ENCODE results near the gene COQ4.

Gene COQ4

DNA sequence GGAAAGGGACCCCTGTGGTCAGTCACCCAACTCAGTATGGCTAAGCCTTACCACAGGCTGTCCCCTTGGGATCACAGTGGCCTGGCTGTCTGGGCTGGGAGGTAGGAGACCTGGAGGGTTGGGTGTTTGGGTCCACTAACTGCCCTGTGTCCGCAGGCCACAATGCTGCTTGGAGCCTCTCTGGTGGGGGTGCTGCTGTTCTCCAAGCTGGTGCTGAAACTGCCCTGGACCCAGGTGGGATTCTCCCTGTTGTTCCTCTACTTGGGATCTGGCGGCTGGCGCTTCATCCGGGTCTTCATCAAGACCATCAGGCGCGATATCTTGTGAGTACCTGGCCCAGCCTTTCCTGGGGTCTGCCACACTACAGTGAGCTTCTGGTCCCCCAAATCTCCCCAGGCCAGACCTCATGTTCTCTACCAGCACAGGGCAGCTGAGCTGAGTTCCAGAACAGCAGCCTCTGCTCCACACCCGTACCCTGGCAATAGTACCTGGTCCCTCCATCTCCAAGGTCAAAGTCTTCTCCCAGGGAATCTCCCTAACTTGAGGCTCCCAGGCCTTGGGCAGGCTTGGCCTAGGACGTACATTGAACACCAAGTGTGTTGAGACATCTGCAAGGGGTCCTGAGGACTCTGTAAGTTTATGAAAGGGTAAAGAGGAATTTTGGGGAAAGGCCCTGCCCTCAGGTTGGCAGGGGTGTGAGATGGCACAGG lies 20.5 kb downstream of the COQ4 start:
- DNase-seq: no peak

DNA sequence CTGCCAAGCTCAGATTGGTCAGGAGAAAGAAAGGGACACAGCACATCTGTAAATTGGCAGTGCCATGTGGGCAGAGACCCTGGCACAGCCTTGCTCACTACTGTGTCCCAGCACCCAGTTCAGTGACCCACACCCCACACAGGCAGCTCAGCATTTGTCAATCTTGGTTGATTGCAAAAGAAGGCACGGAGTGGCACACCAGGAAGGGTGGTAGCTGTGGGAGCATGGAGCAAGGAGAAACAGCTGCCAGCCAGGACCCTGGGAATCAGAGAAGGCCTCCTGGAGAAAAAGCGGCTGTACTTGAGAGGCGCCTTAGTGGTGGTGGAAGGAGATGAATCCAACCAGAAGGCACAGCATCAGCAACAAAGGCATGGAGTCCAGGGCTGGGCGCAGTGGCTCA lies 21.2 kb downstream of the COQ4 start:
- no peak for DNase-seq

DNA sequence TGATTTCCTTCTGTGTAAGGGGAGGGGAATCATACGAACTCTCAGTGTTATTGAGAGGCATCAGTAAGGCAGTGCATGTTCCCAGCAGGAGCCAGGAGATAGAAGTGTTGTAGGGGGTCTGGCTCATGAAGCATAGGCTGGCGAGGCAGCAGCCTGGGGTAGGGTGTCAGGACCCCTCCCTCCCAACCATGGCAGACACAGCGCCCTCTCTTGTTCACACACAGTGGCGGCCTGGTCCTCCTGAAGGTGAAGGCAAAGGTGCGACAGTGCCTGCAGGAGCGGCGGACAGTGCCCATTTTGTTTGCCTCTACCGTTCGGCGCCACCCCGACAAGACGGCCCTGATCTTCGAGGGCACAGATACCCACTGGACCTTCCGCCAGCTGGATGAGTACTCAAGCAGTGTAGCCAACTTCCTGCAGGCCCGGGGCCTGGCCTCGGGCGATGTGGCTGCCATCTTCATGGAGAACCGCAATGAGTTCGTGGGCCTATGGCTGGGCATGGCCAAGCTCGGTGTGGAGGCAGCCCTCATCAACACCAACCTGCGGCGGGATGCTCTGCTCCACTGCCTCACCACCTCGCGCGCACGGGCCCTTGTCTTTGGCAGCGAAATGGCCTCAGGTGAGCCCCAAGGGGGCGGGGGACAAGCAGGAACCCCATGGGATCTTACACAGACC lies 22.4 kb downstream of the COQ4 start:
- DNase-seq: no peak

DNA sequence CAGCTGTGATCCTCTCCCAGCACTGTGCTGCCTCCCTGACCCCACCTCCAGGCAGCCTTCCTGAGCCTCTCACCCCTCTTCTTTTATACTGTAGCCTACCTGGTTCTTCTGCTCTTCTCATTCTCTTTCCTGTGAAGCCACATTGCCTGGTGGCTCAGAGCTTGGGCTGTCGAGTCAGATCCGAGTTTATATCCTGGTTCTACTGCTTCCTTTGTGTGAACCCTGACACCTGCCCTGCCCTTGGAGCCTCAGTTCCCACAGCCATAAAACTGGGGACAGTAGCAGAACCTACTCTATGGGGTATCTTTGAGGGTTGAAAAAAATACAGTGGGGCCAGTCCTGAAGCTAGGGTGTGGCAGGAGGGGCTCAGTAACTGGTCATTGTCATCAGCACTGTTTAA lies 26.5 kb downstream of the COQ4 start:
- no peak for DNase-seq

DNA sequence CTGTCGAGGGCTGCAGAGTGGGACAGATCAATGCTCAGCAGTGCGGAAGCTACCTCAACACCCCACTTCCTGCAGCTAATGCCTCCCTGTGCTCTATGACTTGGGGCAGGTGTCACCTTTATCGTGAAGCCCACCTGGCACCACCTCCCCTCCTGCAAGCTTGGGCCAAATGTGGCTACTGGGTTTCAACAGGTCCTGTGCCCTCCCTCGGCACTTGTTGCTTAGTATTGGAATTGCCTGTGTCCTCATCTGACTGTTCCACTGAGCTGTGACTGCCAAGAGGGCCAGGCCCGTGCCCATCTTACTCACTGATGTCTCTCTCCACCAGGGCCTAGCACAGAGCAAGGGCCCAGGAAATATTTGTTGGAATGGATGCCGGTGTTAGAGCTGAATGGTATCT lies 27.1 kb downstream of the COQ4 start:
- DNase-seq: no peak

DNA sequence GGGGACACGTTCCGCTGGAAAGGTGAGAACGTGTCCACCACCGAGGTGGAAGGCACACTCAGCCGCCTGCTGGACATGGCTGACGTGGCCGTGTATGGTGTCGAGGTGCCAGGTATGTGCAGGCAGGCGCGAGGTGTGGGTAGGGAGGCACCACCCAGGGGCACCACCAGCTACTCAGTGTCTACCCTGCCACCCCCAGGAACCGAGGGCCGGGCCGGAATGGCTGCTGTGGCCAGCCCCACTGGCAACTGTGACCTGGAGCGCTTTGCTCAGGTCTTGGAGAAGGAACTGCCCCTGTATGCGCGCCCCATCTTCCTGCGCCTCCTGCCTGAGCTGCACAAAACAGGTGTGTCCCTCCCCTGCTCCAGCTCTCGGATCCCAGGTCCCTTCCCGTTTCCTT lies 32.8 kb downstream of the COQ4 start:
- DNase-seq: no peak

DNA sequence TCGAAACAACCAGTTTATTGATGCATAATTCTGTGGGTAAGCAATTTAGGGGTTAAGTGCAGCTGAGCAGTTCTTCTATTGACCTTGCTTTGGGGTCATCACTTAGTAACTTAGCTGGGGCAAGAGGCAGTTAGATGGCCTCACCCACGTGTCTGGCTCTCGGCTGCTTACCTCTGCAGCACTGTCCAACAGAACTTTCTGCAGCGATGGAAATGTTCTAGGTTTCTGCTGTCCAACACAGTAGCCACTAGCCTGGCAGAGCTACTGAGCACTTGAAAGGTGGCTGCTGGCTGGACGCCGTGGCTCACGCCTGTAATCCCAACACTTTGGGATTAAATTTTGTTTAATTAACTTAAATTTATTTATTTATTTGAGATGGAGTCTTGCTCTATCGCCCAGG lies 35.5 kb downstream of the COQ4 start:
- no peak for DNase-seq

DNA sequence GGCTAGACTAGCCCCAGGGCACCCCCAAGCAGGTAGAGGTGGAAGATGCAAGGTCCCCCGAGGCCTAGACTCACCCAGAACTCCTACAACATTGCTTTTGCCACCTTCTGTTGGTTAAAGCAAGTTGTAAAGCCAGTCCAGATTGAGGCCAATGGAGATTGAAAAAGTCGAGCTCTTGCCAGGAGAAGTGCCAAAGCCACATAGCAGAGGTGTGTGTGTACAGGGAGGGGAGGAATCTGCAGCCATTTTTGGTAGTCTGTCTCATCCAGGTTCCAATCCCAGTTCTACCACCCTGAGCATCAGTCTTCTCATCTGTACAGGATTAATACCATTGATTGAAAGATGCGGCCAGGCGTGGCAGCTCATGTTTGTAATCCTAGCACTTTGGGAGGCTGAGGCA lies 36.2 kb downstream of the COQ4 start:
- no peak for DNase-seq

DNA sequence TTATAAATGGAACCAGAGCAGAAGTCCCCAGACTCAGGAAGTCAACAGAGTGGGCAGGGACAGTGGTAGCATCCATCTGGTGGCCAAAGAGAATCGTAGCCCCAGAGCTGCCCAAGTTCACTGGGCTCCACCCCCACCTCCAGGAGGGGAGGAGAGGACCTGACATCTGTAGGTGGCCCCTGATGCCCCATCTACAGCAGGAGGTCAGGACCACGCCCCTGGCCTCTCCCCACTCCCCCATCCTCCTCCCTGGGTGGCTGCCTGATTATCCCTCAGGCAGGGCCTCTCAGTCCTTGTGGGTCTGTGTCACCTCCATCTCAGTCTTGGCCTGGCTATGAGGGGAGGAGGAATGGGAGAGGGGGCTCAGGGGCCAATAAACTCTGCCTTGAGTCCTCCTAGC lies 38.2 kb downstream of the COQ4 start:
- DNase-seq: no peak

DNA sequence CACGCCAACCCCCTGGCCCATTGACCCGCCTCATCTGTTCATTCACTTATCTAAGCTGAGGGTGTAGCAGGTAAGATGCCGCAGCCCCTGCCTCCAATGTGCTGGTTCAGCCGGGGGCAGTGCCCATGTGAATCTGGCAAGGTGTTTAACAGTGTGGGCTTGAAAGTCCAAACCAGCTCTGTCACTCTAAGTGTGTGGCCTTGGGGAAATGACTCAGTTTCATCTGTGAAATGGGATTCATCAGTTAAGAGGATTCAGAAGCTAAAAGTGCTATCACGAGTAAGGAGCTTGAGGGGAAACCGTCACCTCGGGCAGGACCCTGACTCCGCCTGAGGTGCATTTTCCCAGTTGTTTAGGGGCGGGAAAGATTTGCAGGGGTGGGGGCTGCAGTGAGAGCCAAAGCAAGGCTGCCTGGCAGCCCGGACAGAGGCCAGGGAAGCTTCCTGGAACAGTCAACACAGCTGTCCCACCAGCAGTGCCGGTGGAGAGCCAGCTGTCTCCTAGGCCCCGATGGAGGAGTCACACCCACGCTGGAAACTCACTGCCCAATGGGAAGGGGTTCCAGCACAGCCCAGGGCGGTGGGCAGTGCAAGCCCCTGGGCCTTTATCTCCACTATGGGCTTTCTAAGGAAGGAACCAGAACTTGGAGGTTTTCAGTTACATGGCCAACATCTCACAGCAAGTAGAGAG lies 38.8 kb downstream of the COQ4 start:
- DNase-seq: no peak

DNA sequence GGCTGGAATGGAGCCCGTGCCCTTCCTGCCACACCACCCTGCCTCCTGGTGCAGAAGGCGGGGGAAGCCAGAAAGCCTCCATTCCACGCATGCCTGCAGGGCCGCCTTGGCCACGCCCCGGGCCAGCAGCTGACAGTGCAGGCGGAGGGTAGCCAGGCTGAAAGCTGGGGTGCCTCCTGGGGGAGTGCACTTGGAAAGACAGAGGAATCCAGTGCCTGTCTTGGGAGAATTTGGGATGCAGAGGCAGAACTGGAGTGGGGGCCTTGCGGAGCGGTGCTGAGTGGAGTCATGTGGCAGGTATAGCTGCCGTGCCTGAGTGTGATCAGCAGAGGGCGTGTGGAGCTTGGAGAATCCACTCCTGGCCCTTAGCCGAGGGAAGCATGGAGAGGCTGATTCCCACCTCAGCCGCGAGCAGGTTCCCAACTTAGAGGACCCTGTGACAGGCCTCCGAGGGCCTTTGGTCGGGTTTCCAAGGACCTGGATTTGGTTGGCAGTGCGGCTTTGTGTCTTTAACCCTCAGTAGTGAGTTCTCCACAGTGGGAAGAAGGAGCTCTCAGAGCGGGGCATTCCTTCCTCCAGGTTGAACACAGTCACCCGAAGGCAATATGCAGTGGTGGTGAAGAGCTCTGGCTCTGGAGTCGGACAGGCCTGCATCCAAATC lies 39.5 kb downstream of the COQ4 start:
- peak; percentile 92 for DNase-seq

DNA sequence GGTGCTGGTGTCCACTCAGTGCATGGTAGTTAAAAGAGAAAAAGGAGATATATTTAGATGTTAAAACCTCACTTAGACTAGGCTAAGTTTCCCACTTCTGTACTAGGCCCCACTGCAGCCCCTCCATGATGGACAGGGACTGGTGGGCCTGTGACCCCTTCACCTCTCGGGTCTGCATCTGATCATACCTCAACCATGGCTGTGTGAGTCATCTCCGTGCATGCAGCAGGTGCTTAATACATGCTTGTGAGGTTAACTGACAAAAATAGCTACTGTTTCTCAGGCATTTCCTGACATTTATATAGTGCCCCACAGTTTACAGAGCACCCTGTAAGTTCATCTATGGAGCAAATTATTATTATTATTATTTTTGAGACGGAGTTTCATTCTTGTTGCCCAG lies 40.1 kb downstream of the COQ4 start:
- no peak for DNase-seq

DNA sequence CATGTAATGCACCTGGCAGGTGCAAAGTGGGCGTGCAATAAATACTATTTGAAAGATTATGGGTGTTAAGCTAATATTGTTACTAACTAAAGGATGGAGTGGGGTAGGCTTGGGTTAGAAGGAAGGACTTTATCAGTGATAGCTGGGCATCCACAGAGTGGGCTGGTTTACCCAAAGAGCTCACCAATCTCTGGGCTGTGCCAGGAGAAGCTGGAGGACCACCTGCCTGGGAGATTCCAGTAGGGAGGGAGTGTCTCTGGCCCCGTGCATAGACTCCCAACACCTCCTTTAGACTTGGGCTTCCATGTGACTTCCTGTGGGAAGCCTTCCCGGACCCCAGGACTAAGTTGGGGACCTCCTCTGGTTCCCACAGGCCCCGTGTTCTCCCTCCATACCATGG lies 42.9 kb downstream of the COQ4 start:
- no peak for DNase-seq

DNA sequence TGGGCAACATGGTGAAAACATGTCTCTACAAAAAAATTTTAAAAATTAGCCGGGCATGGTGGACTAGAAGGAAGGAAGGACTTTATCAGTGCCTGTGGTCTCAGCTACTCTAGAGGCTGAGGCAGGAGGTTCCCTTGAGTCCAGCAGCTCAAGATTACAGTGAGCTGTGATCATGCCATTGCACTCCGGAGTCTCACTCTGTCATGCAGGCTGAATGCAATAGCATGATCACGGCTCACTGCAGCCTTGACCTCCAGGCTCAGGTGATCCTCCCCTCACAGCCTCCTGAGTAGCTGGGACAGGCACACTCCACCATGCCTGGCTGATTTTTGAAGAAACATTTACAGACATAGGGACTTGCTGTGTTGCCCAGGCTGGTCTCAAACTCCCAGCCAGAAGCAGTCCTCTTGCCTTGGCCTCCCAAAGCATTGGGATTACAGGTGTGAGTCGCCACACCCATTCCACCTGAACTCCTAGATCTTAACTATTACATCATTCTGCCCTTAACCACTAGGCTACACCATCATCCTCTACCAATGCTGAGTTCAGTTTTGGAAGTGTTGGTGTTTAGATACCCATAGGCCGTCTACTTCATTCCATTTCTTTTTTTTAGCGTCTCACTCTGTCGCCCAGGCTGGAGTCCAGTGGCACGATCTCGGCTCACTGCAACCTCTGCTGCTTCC lies 46.5 kb downstream of the COQ4 start:
- no peak for DNase-seq

DNA sequence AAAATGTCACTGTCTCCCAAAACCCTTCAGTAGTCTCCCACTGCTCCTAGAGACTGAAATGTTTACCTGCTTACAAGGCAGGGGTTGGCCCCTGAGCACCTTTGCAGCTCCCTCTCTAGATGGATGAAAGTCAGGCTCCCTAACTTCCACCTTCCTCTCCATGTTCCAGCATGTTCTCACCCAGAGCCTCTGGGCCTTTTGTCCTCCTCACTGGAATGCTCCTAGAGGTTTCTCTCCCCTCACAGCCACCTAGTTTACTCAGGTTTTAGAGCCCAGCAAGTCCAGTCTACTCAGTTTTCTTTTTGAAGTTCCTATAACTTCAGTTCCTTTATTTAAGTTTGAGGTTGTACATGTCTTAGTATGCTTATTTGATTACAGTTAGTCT lies 47.7 kb downstream of the COQ4 start:
- DNase-seq: no peak

DNA sequence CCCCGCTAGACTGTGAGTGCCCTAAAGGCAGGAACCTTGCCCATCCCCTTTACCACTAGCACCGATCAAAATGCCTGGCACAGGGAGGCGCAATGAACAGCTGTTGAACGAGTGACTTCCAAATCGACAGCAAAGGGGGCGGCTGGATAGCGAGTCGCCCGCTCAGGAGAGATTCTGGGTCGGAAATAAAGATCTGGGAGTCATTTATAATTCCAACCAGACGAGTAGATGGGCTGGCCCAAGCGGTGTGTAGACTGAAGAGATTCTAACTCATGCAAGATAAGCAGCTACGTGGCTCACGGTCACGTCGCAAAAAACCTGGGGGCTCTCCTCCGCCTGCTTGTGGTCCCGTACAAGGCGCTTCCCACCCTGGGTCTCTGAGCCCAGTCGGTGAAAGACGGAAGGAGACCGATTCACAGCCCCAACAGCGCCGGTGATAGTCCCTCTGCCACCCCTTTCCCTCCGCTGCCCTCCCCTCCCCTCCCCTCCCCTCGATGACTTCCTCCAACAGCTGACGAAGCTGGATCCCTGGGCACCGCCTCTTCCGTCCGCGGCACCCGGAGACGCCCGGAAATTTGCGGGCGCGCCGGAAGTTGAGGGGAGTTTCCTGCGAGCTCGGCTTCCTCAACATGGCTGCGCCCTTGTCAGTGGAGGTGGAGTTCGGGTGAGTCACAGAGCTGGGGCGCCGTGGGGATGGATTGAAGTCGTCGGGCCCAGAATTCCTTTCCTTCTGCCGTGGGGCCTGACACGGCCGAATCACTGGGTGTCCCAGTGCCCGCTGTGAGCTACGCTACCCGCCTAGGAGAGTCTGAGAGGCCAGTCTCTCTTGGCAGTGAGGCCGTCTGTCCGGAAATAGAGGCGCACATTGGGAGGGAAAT lies 48.4 kb downstream of the COQ4 start, which contains the start of gene URM1:
URM1 (plus strand) TSS at position 623 of the 878 bp plus-strand sequence; CDS start at position 630, 7 bp downstream.
- DNase-seq: peak; percentile 98

DNA sequence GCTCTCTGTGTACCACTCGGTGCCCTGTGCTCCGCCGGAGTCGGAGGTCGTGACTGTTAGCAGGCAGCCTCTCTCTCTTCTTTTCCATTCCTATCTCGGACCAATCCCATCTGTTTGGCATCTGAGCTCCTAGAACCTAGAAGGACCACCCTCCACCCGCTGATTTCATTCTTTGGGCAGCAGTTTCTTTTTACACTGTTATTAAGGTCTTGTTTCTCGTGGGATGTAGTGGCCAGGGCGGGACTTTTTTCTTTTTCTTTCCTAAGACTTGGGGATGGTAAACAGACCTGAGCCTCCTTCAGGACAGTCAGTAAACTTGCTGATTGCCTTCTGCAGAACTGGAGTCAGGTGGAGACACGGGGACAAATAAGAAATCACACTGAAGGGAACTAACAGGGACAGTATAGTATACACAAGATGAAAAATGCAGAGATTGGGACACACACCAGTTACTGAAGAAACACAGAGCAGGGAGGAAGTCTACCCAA lies 49.0 kb downstream of the COQ4 start:
- no peak for DNase-seq

DNA sequence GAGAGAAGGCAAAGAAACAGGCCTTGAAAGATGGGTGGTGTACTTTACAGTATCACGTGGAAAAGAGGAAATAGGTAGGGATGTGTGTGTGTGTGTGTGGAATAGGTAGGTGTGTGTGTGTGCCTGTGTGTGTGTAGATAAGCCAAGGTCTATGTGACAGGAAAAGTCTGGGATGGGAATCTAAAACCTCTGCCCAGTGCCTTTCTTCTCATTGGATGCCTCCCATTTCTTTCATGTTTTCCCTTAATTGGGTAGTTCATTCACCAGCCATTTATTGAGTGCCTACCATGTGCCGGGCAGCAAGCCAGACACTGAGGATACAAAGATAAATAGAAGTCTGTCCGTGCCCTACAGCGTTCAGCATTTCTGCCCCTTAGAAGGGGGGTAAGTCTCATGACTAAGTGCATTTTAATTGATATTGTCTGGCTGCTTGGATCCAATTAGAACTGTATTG lies 49.6 kb downstream of the COQ4 start:
- no peak for DNase-seq

DNA sequence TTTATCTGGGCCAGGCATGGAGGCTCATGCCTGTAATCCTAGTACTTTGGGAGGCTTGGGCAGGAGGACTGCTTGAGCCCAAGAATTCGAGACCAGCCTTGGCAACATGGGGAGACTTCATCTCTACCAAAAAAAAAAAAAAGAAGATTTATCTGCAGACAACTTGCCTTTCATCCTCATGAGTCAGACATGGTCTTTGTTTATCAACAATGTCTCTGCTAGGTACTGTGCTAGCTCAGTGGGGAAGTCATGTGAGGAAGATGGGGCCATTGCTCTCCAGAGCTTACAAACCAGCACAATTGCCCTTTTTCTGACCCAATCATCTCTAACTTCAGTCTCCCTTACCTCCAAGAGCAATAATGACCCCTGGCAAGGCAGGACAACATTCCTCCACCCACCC lies 50.1 kb downstream of the COQ4 start:
- DNase-seq: no peak

DNA sequence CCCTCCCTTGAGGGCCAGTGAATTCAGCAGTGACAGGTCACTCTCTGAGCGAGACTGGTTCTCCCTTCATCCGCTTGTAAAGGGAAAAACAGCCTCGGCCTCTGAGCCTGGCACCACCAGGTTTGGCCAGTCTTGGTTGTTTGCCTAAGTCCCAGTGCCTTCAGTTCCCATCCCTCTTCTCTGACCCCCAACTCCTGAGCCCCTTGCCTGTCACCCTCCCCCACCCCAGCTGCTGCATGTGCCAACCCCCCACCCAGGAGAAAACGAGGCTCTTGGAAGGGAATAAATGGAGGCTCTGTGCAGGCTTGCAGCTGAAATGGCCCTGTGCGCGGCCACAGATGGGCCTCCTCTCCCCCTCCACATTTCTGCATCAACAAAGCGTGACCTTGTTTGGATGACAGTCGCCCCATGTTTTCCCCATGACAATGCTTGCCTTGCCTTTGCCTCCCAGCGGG lies 51.6 kb downstream of the COQ4 start:
- no peak for DNase-seq

DNA sequence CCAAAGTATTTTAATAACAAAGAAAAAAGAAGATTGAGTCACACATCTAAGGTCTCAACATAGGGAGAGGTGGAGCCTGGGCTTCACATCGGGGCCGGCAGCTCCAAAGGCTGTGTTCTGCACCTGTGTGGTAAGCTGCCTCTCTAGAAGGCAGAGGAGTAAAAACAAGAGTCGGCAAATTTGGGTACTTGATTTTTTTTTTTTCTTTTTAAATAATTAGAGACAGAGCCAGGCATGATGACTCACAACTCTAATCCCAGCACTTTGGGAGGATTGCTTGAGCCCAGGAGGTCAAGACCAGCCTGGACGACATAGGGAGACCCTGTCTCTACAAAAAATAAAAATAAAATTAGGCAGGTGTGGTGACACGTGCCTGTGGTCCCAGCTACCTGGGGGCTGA lies 53.2 kb downstream of the COQ4 start:
- no peak for DNase-seq

DNA sequence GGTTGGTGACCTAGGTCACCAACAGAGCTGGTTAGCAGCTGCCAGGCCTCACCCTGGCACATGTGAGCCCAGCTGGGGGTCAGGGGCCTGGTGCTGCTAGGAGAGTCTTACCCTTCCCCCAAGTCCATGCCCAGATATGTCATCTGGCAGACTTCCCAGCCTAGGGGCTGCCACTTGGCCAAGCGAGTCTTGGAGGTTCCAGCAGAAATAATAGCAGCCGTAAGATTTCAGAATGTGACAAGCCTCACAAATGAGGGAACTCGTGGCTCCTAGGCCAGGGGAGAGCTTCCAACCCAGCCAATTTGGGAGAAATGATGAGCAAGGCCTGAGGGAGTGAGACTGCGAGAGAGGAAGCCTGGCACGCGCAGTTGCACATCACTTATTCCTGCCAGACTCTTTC lies 59.6 kb downstream of the COQ4 start:
- no peak for DNase-seq
